Measurements from ENCODE around the gene TNIK. TPM values are rescaled to one million over a fixed set of nuclear protein-coding genes. Genes with fewer than 3 reads are reported as not detected.

The TNIK gene
- total and polyA plus RNA-seq, 10 donors: 0.85 to 34.5 (median 14.1) TPM

- WGBS, 5 donors: 35 to 72% (median 58%) methylated on average over 1 of the region's 1 CpG
- Histone ChIP-seq H3K27ac (no peak overlapping the region), H3K9me3 (no peaks in the 10 kb centered on the region), H3K4me3 (no peak overlapping the region), H3K27me3 (replicated peaks in 1 of 7) (peaks cover 0 to 7% (median 0%) of the 10 kb centered on the region in 7 donors), H3K36me3 (no peaks in the 10 kb centered on the region), H3K4me1 (no peaks in the 10 kb centered on the region)
- no peak for DNase-seq
- intact Hi-C loops (cut with DNase I; ENCODE audit: low total_unique reads): no loop called here
- TF ChIP-seq POLR2A (IDR thresholded peaks at IDR 0.05) (no peak), CTCF (IDR thresholded peaks at IDR 0.05 in 8 of 11, conservative IDR thresholded peaks at IDR 0.05 in 3 of 11) (no peak), POLR2AphosphoS5 (IDR thresholded peaks at IDR 0.05) (no peak)
Observed at GRCh38 chr3:171038342-171038741, 421.9 kb downstream of the TNIK start.

GRCh38 chr3:171028779-171029232, 431.4 kb downstream of the TNIK start:
- peaks cover 0 to 32% (median 0%) of the 10 kb centered on the region in 7 donors for H3K27me3 ChIP-seq (replicated peaks in 1 of 7)
- H3K9me3 ChIP-seq: no peaks in the 10 kb centered on the region
- no peaks in the 10 kb centered on the region for H3K36me3 ChIP-seq
- TF ChIP-seq POLR2A (IDR thresholded peaks at IDR 0.05) (no peak), CTCF (IDR thresholded peaks at IDR 0.05 in 8 of 11, conservative IDR thresholded peaks at IDR 0.05 in 3 of 11) (no peak), POLR2AphosphoS5 (IDR thresholded peaks at IDR 0.05) (no peak)
- DNase-seq: no peak
- peak overlapping the region in 6 of 8 donors; percentile 5 to 48 (median 16) for H3K4me3 ChIP-seq
- peaks cover 0 to 13% (median 5%) of the 10 kb centered on the region in 6 donors for H3K4me1 ChIP-seq
- intact Hi-C loops (cut with DNase I; ENCODE audit: low total_unique reads): no loop called here
- 63 to 69% (median 66%) methylated on average over 8 of the region's 8 CpGs for WGBS, 5 donors
- no peak overlapping the region for H3K27ac ChIP-seq

- Histone ChIP-seq H3K36me3 (no peaks in the 10 kb centered on the region), H3K4me3 (peak overlapping the region in 6 of 8 donors; percentile 5 to 48 (median 16)), H3K27me3 (replicated peaks in 1 of 7) (peaks cover 0 to 32% (median 0%) of the 10 kb centered on the region in 7 donors), H3K27ac (no peak overlapping the region), H3K4me1 (peaks cover 0 to 13% (median 5%) of the 10 kb centered on the region in 6 donors), H3K9me3 (no peaks in the 10 kb centered on the region)
- DNase-seq: no peak
- intact Hi-C loops (cut with DNase I; ENCODE audit: low total_unique reads): no loop called here
- TF ChIP-seq POLR2AphosphoS5 (IDR thresholded peaks at IDR 0.05) (peak in 1 of 3 donors; percentile 11), POLR2A (IDR thresholded peaks at IDR 0.05) (no peak)
- 11 to 19% (median 16%) methylated on average over 34 to 39 of the region's 39 CpGs for WGBS, 5 donors
Observed at GRCh38 chr3:171028025-171028778, 432.0 kb downstream of the TNIK start.

GRCh38 chr3:171026597-171027293, 433.5 kb downstream of the TNIK start, which contains the start of gene SLC2A2:
Gene SLC2A2, minus strand, starts transcription at chr3:171026720. Its CDS starts 50 bp downstream, at chr3:171026670.
- Histone ChIP-seq H3K27me3 (replicated peaks in 1 of 7) (peaks cover 0 to 32% (median 0%) of the 10 kb centered on the region in 7 donors), H3K27ac (no peak within 1 kb of the TSS), H3K4me3 (no peak within 1 kb of the TSS), H3K36me3 (no peaks in the 10 kb centered on the region), H3K9me3 (no peaks in the 10 kb centered on the region), H3K4me1 (peaks cover 0 to 13% (median 5%) of the 10 kb centered on the region in 6 donors)
- WGBS, 5 donors: 86 to 97% (median 93%) methylated on average over 4 of the region's 4 CpGs
- intact Hi-C loops (cut with DNase I; ENCODE audit: low total_unique reads): no loop called here
- no peak for DNase-seq
- TF ChIP-seq CTCF (IDR thresholded peaks at IDR 0.05 in 8 of 11, conservative IDR thresholded peaks at IDR 0.05 in 3 of 11) (no peak), POLR2A (IDR thresholded peaks at IDR 0.05) (no peak), POLR2AphosphoS5 (IDR thresholded peaks at IDR 0.05) (no peak)
